ENCODE results near the gene MRPL14.

The MRPL14 gene

DNA sequence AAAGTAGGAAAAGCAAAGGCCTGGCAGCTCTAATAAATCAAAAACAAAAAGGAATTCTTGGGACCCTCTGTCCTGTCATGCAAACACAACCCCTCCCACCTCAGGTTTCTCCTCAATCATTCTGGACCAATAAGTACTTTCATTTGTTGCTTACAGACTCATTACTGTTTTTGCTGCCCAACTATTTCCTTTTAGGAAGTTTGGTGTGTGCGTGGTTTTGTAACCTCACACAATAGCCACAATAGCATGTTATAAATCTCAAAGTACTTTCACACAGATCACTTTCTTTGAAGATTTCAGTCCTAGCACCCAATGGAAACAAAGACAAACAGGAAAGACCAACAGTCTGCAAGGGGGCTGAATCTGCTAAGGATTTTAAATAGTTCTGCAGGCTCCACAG lies 4.5 kb downstream of the MRPL14 start:
- peak; percentile 53 for DNase-seq

- DNase-seq, result no peak
These were observed 6.4 kb downstream of the MRPL14 start for GRCh38 chr6:44120692-44121443.

GRCh38 chr6:44119704-44120262 lies 7.5 kb downstream of the MRPL14 start:
- DNase-seq, result no peak

GRCh38 chr6:44117397-44118128 lies 9.7 kb downstream of the MRPL14 start:
- no peak for DNase-seq

DNA sequence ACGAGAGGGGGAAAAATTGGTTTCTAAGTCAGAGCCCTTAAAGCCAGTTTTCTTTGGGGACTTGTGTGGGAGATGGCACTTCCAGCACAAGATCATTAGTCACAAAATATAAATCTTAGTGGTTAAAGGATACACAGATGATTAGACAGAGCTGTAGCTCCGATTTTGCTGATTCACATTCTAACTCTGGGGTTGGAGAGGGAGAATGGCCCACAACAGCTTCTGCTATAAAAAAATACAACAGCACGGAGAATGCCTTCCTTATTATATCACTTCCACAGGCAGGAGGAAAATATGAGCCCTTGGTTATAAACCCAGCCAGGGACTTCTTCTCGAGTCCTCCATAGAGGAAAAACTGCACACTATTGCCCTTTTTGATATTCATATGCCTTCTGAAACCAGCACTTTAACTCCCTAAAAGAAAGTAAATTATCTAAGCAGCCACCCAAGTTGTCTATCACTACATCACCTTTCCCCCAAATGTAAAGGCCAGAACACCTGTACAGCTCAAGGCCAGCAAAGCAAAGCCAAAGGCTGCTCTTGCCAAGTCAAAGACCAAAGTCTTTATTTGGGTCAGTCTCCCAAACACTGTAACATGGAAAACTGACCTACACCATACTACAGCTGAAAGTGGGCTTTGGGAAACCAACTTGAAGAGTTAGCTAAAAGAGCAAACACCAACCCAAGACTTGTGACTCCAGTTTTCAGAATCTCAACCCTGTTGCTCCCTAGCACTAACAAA lies 10.4 kb downstream of the MRPL14 start:
- no peak for DNase-seq

- DNase-seq, result no peak
These were observed 11.4 kb downstream of the MRPL14 start for GRCh38 chr6:44115866-44116265.

DNA sequence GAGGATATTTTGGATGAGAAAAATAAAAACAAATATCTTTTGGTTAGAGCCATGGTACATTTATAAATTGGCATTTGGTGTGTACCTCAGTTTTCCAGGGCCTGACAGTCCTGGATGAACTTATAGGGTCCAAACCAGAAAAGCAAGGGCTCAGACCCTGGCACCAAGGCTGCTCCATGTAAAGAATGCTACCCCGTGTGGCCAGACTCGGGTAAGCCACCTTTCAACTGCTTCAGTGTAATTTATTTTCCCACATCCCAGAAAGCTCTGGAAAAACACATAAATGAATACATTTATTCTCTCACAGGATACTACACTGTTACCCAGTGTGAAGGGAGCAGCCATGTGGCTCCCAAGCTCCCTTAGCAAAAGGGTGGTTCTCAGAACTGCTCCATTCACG lies 13.8 kb downstream of the MRPL14 start:
- no peak for DNase-seq

GRCh38 chr6:44111434-44112417 lies 15.5 kb downstream of the MRPL14 start:
- DNase-seq, result no peak

DNA sequence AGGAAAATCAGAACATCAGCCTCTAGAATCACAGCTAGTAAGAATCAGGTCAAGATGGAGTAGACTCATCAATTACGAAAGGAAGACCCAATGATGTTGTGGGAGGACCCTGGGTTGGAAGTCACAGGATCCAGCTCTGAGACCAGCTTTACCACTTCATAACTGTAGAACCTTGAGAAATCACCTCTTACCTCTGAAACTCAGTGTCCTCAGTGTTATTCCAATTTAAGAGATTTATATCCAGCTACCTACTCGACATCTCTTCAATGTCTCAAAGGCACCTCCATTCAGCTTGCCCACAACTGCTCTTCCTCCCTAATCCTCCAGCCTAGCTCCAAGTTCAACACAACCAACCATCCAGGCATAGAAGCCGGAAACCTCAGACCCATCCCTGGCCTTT lies 16.3 kb downstream of the MRPL14 start:
- DNase-seq, result no peak

GRCh38 chr6:44110005-44110676 lies 17.1 kb downstream of the MRPL14 start:
- DNase-seq, result no peak

GRCh38 chr6:44109212-44109611 lies 18.0 kb downstream of the MRPL14 start:
- no peak for DNase-seq

GRCh38 chr6:44108471-44108870 lies 18.8 kb downstream of the MRPL14 start:
- no peak for DNase-seq

GRCh38 chr6:44107017-44107416 lies 20.2 kb downstream of the MRPL14 start:
- no peak for DNase-seq

- DNase-seq, result no peak
These were observed 21.1 kb downstream of the MRPL14 start for GRCh38 chr6:44105993-44106740.

DNA sequence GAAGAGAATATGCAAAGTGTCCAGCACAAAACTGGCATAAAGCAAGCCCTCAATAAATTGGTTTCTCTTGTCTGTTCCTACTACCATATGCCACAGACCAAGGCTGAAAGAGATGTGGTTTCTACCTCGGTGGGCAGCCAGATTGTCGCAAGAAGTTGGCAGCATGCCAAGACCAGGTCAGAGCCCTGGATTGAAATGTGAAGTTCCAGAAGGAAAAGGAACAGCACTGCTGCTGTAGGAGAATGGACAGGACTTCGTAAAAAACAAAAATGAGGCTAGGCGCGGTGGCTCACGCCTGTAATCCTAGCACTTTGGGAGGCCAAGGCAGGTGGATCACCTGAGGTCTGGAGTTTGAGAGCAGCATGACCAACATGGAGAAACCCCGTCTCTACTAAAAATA lies 22.1 kb downstream of the MRPL14 start:
- DNase-seq, result no peak

- no peak for DNase-seq
These were observed 22.7 kb downstream of the MRPL14 start for GRCh38 chr6:44104481-44105021.

- DNase-seq, result no peak
These were observed 24.7 kb downstream of the MRPL14 start for GRCh38 chr6:44102527-44102926.

DNA sequence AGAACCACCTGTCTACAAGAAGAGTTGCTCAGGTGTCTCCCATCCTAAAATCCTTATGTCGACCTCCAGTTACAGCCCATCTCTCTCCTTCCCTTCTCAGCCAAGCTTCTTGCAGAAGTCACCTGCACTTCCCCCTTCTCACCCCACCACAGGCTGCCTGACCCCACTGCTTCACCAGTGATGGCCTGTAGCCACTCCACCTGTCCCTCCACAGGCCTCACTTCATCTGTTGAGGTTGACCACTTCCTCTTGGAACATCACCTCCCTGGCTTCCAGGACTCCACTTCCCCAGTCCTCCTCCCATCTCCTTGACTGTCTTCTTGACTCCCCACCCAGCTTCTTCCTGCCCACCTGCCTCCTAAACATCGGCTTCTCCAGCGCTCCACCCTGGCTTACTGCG lies 25.4 kb downstream of the MRPL14 start:
- no peak for DNase-seq

DNA sequence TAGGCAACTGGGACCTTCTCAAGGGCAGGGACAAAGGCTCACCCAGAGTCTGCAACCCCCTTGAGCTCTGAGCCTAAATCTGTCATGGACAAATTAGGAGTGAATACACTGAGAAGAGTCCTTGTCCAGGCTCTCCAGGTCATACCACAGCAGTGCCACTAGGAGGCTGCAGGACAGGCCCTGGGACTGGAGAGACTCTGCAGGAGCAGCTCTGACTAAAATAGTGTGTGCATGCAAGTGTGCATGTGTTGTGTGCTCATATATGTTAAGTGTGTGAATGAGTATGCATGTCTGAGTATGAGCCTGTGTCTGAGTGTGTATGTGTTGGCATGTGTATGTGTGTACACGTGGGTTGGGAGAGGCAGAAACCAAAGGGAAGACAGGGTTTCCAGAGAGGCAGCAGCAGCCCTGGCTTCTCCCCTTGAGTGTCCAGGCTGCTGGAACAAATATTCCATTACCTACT lies 27.1 kb downstream of the MRPL14 start:
- peak; percentile 23 for DNase-seq

GRCh38 chr6:44099192-44099591 lies 28.1 kb downstream of the MRPL14 start:
- DNase-seq, result no peak
